ENCODE results near the gene TSPEAR.

- TF ChIP-seq CTCF (IDR thresholded peaks at IDR 0.05) = no peak
- no peak for TF ChIP-seq POLR2A (IDR thresholded peaks at IDR 0.05)
Measured at GRCh38 chr21:44467859-44468195, 243.5 kb downstream of the TSPEAR start.
